ENCODE results near the gene SDK1. TPM values are rescaled to one million over a fixed set of nuclear protein-coding genes. Genes with fewer than 3 reads are reported as not detected.

Gene SDK1
- total and polyA plus RNA-seq, 10 of the 15 experiments (the other 5 are each of a cell fraction or from before 2014, with no cell fraction given): 0.14 to 0.33 TPM; not detected in 8

GRCh38 chr7:3466261-3466660, 165.2 kb downstream of the SDK1 start:
- ChIA-PET RAD21 (ENCODE audit: unreplicated experiment) (no interaction called here), SMC1A (ENCODE audit: uncharacterized antibody, unreplicated experiment) (no interaction called here), CTCF (interaction anchor here (1.4 kb wide), 1 partner anchor 9 kb away, joined by 3 read pairs; no protein-coding TSS in a partner anchor), POLR2A (no interaction called here)
- Histone ChIP-seq H3K4me2 (ENCODE audit: control insufficient read depth, insufficient read depth) (no peak overlapping the region), H3K79me2 (ENCODE audit: control insufficient read depth, insufficient read depth, low read length) (no peaks in the 10 kb centered on the region), H3K9ac (ENCODE audit: control insufficient read depth, insufficient read depth, low read length) (no peak overlapping the region), H2AFZ (ENCODE audit: control insufficient read depth, low read depth, low read length) (no peak overlapping the region), H3K9me3 (replicated peaks; ENCODE audit: control insufficient read depth, insufficient read depth, low read length) (no peaks in the 10 kb centered on the region), H3K4me3 (no peak overlapping the region), H4K20me1 (ENCODE audit: control insufficient read depth, insufficient read depth) (no peaks in the 10 kb centered on the region), H3K4me1 (ENCODE audit: control insufficient read depth, insufficient read depth, low read length) (no peaks in the 10 kb centered on the region), H3K36me3 (ENCODE audit: control insufficient read depth in 2 of 2, insufficient read depth in 2 of 2, low read length in 1 of 2) (no peaks in the 10 kb centered on the region), H3K27me3 (replicated peaks in 1 of 2; ENCODE audit: control insufficient read depth in 2 of 2, insufficient read depth in 2 of 2, low read length in 1 of 2) (no peaks in the 10 kb centered on the region), H3K27ac (ENCODE audit: control insufficient read depth, insufficient read depth) (no peak overlapping the region)
- ATAC-seq (no peak), FAIRE-seq (no peak), DNase-seq (ENCODE audit: low read depth, low spot score) (no peak)
- TF ChIP-seq ZNF687 (IDR thresholded peaks at IDR 0.05) (no peak), EED (IDR thresholded peaks at IDR 0.05; ENCODE audit: low read depth) (no peak), E2F4 (IDR thresholded peaks at IDR 0.05; ENCODE audit: low read depth, low read length) (no peak), SMAD1 (IDR thresholded peaks at IDR 0.05; ENCODE audit: low read depth, partially characterized antibody) (no peak)
- no TSS peak for BruUV-seq (replicated peaks)
- WGBS (ENCODE audit: insufficient coverage, insufficient replicate concordance, low lambda C conversion rate, missing lambda C conversion rate): 19% methylated on average over 4 of the region's 4 CpGs
- in situ Hi-C loops (cut with MboI) (no loop called here), intact Hi-C loops (cut with micrococcal nuclease; ENCODE audit: unreplicated experiment) (no loop called here)

Data from GM12878 (cell line).